Measurements from ENCODE around the gene DDRGK1.

DNA sequence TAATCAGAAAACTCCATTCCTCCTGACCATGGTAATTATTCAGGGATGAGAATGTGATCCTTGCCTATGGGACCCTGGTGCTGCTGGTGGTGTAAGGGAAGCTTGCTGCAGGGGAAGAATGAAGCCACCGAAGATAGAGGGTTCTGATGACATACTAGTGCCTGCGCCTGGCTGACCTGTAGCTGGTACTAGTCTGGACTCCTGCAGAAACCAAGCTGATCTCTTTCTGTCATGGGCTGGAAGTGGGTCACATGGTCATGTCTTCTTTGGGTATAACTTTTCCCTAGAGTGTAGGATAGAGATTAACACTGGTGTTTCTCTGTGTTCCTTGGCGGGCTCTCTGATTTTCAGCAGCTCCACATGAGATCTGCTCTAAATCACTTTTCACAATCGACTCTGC is 43.2 kb upstream of the DDRGK1 start:
- TF ChIP-seq, protein P1, sequence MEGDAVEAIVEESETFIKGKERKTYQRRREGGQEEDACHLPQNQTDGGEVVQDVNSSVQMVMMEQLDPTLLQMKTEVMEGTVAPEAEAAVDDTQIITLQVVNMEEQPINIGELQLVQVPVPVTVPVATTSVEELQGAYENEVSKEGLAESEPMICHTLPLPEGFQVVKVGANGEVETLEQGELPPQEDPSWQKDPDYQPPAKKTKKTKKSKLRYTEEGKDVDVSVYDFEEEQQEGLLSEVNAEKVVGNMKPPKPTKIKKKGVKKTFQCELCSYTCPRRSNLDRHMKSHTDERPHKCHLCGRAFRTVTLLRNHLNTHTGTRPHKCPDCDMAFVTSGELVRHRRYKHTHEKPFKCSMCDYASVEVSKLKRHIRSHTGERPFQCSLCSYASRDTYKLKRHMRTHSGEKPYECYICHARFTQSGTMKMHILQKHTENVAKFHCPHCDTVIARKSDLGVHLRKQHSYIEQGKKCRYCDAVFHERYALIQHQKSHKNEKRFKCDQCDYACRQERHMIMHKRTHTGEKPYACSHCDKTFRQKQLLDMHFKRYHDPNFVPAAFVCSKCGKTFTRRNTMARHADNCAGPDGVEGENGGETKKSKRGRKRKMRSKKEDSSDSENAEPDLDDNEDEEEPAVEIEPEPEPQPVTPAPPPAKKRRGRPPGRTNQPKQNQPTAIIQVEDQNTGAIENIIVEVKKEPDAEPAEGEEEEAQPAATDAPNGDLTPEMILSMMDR (IDR thresholded peaks at IDR 0.05), result no peak
- TF ChIP-seq POLR2A (IDR thresholded peaks at IDR 0.05), result no peak
- TF ChIP-seq EP300 (IDR thresholded peaks at IDR 0.05), result no peak

Measured in tibial nerve (tissue), 4 donors.